ENCODE results near the gene DVL3.

GRCh38 chr3:184160456-184160855 lies 5.3 kb downstream of the DVL3 start:
- TF ChIP-seq CTCF (IDR thresholded peaks at IDR 0.05 in 4 of 5, conservative IDR thresholded peaks at IDR 0.05 in 1 of 5) = no peak
- TF ChIP-seq POLR2A (IDR thresholded peaks at IDR 0.05) = no peak

Data from gastrocnemius medialis (tissue), 4 donors.